ENCODE data around the gene HDAC11. TPM values are rescaled to one million over a fixed set of nuclear protein-coding genes. Genes with fewer than 3 reads are reported as not detected.

The HDAC11 gene
- polyA plus RNA-seq, 3 donors: 2.9 to 3.9 (median 3.5) TPM

- H3K27me3 Mint-ChIP-seq (ENCODE audit: low read depth in 3 of 3): peaks cover 4 to 14% (median 10%) of the 10 kb centered on the region in 3 donors
- Histone ChIP-seq H2AFZ (ENCODE audit: insufficient read depth, low read depth, low read length, poor library complexity, severe bottlenecking) (no peak overlapping the region), H3K9ac (ENCODE audit: insufficient read depth, low read length, poor library complexity, severe bottlenecking) (no peak overlapping the region), H3K9me3 (replicated peaks in 1 of 2; ENCODE audit: control insufficient read depth in 1 of 2, insufficient read depth in 1 of 2, low read length in 2 of 2) (no peaks in the 10 kb centered on the region), H3K36me3 (replicated peaks in 1 of 2; ENCODE audit: control insufficient read depth in 1 of 2, insufficient read depth in 2 of 2, low read length in 2 of 2) (no peaks in the 10 kb centered on the region), H3K27ac (ENCODE audit: low read depth in 1 of 2, low read length in 2 of 2) (no peak overlapping the region), H3K27me3 (ENCODE audit: control insufficient read depth in 2 of 2, insufficient read depth in 2 of 2, low read length in 2 of 2) (no peaks in the 10 kb centered on the region), H3K4me3 (replicated peaks in 1 of 3; ENCODE audit: low read depth in 2 of 3, low read length in 3 of 3) (no peak overlapping the region), H3K4me1 (ENCODE audit: control insufficient read depth in 1 of 2, insufficient read depth in 2 of 2, low read length in 2 of 2) (peaks cover 3 to 4% of the 10 kb centered on the region in 2 donors), H3K4me2 (replicated peaks; ENCODE audit: extremely low read depth, low read length, poor library complexity, severe bottlenecking) (no peak overlapping the region), H4K20me1 (ENCODE audit: insufficient read depth, low read length) (no peaks in the 10 kb centered on the region), H3K79me2 (ENCODE audit: insufficient read depth, low read length) (no peaks in the 10 kb centered on the region)
- TF ChIP-seq CTCF (IDR thresholded peaks at IDR 0.05): no peak
- no peaks in the 10 kb centered on the region for H3K36me3 Mint-ChIP-seq
- H3K9me3 Mint-ChIP-seq: no peaks in the 10 kb centered on the region
- DNase-seq: no peak
- no peak overlapping the region for H3K4me3 Mint-ChIP-seq
- H3K27ac Mint-ChIP-seq: no peak overlapping the region
- intact Hi-C loops (cut with micrococcal nuclease): no loop called here
- no CpG with 5 or more reads among the region's 3 CpGs for WGBS (ENCODE audit: insufficient coverage)
- peaks cover 10% of the 10 kb centered on the region for H3K4me1 Mint-ChIP-seq
Observed at GRCh38 chr3:13473020-13473419, 7.1 kb upstream of the HDAC11 start.

GRCh38 chr3:13474021-13474420, 6.1 kb upstream of the HDAC11 start:
- Histone ChIP-seq H3K79me2 (ENCODE audit: insufficient read depth, low read length) (no peaks in the 10 kb centered on the region), H3K27ac (ENCODE audit: low read depth in 1 of 2, low read length in 2 of 2) (no peak overlapping the region), H3K4me1 (ENCODE audit: control insufficient read depth in 1 of 2, insufficient read depth in 2 of 2, low read length in 2 of 2) (peaks cover 6 to 7% of the 10 kb centered on the region in 2 donors), H3K9me3 (replicated peaks in 1 of 2; ENCODE audit: control insufficient read depth in 1 of 2, insufficient read depth in 1 of 2, low read length in 2 of 2) (no peaks in the 10 kb centered on the region), H3K36me3 (replicated peaks in 1 of 2; ENCODE audit: control insufficient read depth in 1 of 2, insufficient read depth in 2 of 2, low read length in 2 of 2) (no peaks in the 10 kb centered on the region), H3K27me3 (ENCODE audit: control insufficient read depth in 2 of 2, insufficient read depth in 2 of 2, low read length in 2 of 2) (no peaks in the 10 kb centered on the region), H3K4me3 (replicated peaks in 1 of 3; ENCODE audit: low read depth in 2 of 3, low read length in 3 of 3) (no peak overlapping the region), H4K20me1 (ENCODE audit: insufficient read depth, low read length) (no peaks in the 10 kb centered on the region), H3K9ac (ENCODE audit: insufficient read depth, low read length, poor library complexity, severe bottlenecking) (no peak overlapping the region), H2AFZ (ENCODE audit: insufficient read depth, low read depth, low read length, poor library complexity, severe bottlenecking) (no peak overlapping the region), H3K4me2 (replicated peaks; ENCODE audit: extremely low read depth, low read length, poor library complexity, severe bottlenecking) (no peak overlapping the region)
- WGBS (ENCODE audit: insufficient coverage): 92% methylated on average over 12 of the region's 12 CpGs
- H3K4me1 Mint-ChIP-seq: peaks cover 16% of the 10 kb centered on the region
- H3K27me3 Mint-ChIP-seq (ENCODE audit: low read depth in 3 of 3): peaks cover 4 to 14% (median 10%) of the 10 kb centered on the region in 3 donors
- H3K27ac Mint-ChIP-seq: no peak overlapping the region
- no peaks in the 10 kb centered on the region for H3K36me3 Mint-ChIP-seq
- H3K9me3 Mint-ChIP-seq: no peaks in the 10 kb centered on the region
- H3K4me3 Mint-ChIP-seq: no peak overlapping the region
- intact Hi-C loops (cut with micrococcal nuclease): no loop called here
- DNase-seq: no peak
- no peak for TF ChIP-seq CTCF (IDR thresholded peaks at IDR 0.05)

Data from CD14-positive monocyte (primary cell).